HepG2 (cell line): ENCODE results near the gene LRIG1. TPM values are rescaled to one million over a fixed set of nuclear protein-coding genes. Genes with fewer than 3 reads are reported as not detected.

Experiments
- ATF1 ChIP-seq: IDR thresholded peaks from 2 replicates; pipeline ENCODE4 v1.6.1; 2016; ENCODE audit warnings: mild to moderate bottlenecking, control low read depth
- CBFB ChIP-seq: sonication (generic); formaldehyde crosslinking; IDR thresholded peaks from 2 replicates; pipeline ENCODE4 v1.4.0; 2020; ENCODE audit warnings: missing genetic modification reagents
- DPF2 ChIP-seq: sonication (generic); formaldehyde crosslinking; IDR thresholded peaks from 2 replicates; pipeline ENCODE4 v1.4.0; 2020; ENCODE audit warnings: mild to moderate bottlenecking, low read depth, missing genetic modification reagents, borderline replicate concordance
- HOXA5 ChIP-seq: sonication (generic); formaldehyde crosslinking; IDR thresholded peaks from 2 replicates; pipeline ENCODE4 v1.4.0; 2020; ENCODE audit warnings: missing genetic modification reagents
- MBNL3 ChIP-seq: fragments of 250-450 bp; sonication (Bioruptor Pico); conservative IDR thresholded peaks from 2 replicates; pipeline ENCODE4 v1.8.0; 2022; ENCODE audit warnings: mild to moderate bottlenecking, inconsistent platforms
- MLXIP ChIP-seq: sonication (generic); formaldehyde crosslinking; IDR thresholded peaks from 2 replicates; pipeline ENCODE4 v1.9.0; 2021; ENCODE audit warnings: missing genetic modification reagents, borderline replicate concordance
- PTBP1 ChIP-seq: fragments of 200-400 bp; formaldehyde crosslinking; IDR thresholded peaks from 2 replicates; pipeline ENCODE4 v1.6.1; 2018; ENCODE audit warnings: low read length, low read depth; ENCODE audit not compliant: poor library complexity, severe bottlenecking
- TOE1 ChIP-seq: sonication (generic); formaldehyde crosslinking; IDR thresholded peaks from 2 replicates; pipeline ENCODE4 v1.4.0; 2020; ENCODE audit warnings: mild to moderate bottlenecking, missing genetic modification reagents
- YY1 ChIP-seq: IDR thresholded peaks from 2 replicates; pipeline ENCODE4 v1.6.1; 2011; ENCODE audit warnings: low read length, low read depth, moderate library complexity, mild to moderate bottlenecking; ENCODE audit not compliant: insufficient read depth, insufficient replicate concordance
- ZBTB2 ChIP-seq: sonication (generic); formaldehyde crosslinking; IDR thresholded peaks from 2 replicates; pipeline ENCODE4 v1.8.0; 2022; ENCODE audit warnings: low read depth, missing genetic modification reagents
- ZNF143 ChIP-seq: sonication (generic); formaldehyde crosslinking; IDR thresholded peaks from 2 replicates; pipeline ENCODE4 v1.4.0; 2020; ENCODE audit warnings: missing genetic modification reagents
- ZNF230 ChIP-seq: sonication (generic); formaldehyde crosslinking; IDR thresholded peaks from 2 replicates; pipeline ENCODE4 v1.4.0; 2020; ENCODE audit warnings: mild to moderate bottlenecking, missing genetic modification reagents
- ZNF557 ChIP-seq: sonication (generic); formaldehyde crosslinking; IDR thresholded peaks from 2 replicates; pipeline ENCODE4 v1.4.0; 2020; ENCODE audit warnings: missing genetic modification reagents
- ZNF782 ChIP-seq: sonication (generic); formaldehyde crosslinking; IDR thresholded peaks from 2 replicates; pipeline ENCODE4 v1.4.0; 2020; ENCODE audit warnings: missing genetic modification reagents, mild to moderate bottlenecking, borderline replicate concordance
- ZNF792 ChIP-seq: IDR thresholded peaks from 2 replicates; pipeline ENCODE4 v1.6.1; 2016
- ZNF883 ChIP-seq: sonication (generic); formaldehyde crosslinking; IDR thresholded peaks from 2 replicates; pipeline ENCODE4 v1.5.1; 2020; ENCODE audit warnings: mild to moderate bottlenecking, missing genetic modification reagents; ENCODE audit errors: not compliant biosample characterization
- polyA plus RNA-seq, 8 experiments: library from polyadenylated mRNA; depleted of rRNA in 3 of 8; stranded (reverse) in 7 of 8; unstranded in 1 of 8; fragments of >200 nt; fragmentation: Illumina TruSeq in 4 of 8; extraction: Trizol in 4 of 8; gene quantifications; 2 replicates each; pipeline versions ENCODE4 v1.2.1 to v1.2.3, GENCODE V29; 2011 to 2016; ENCODE audit warnings: low read depth in 4 of 8, missing spikeins in 1 of 8, mixed read lengths in 1 of 8; ENCODE audit not compliant: insufficient read depth in 1 of 8
- total RNA-seq, 5 experiments: library from RNA; depleted of rRNA; stranded (reverse); fragments of >200 nt; fragmentation: Illumina TruSeq; extraction: Trizol; gene quantifications; 2 replicates each; pipeline ENCODE4 v1.2.3, GENCODE V29; 2016; ENCODE audit warnings: low read depth in 1 of 5
- TF ChIP-seq, protein P1 (sequence below): sonication (generic); formaldehyde crosslinking; conservative IDR thresholded peaks from 2 replicates; pipeline ENCODE4 v1.8.0; 2022; ENCODE audit warnings: mild to moderate bottlenecking, moderate library complexity, missing genetic modification reagents

LRIG1 gene
- total and polyA plus RNA-seq, 2 of the 13 experiments (the other 11 are each of a cell fraction or from before 2014, with no cell fraction given) = 17.8 to 24.8 TPM

- TF ChIP-seq ZNF883 (CRISPR knock-in tag) (no peak), ZNF557 (CRISPR knock-in tag) (peak; percentile 86; the same call in 1 of the 2 replicates), MBNL3 (no peak), YY1 (peak; percentile 13), ZNF230 (peak; percentile 76), PTBP1 (no peak), DPF2 (CRISPR knock-in tag) (peak; percentile 99), ZNF792 (CRISPR knock-in tag) (peak; percentile 86; the same call in 1 of the 2 replicates), ATF1 (peak; percentile 75; the same call in 1 of the 2 replicates), ZBTB2 (CRISPR knock-in tag) (0 out of 2 replicates have a peak, but pooled peaks have one; percentile 47), ZNF782 (peak; percentile 41; the same call in 1 of the 2 replicates), ZNF143 (CRISPR knock-in tag) (peak; percentile 52), HOXA5 (CRISPR knock-in tag) (peak; percentile 93), MLXIP (CRISPR knock-in tag) (peak; percentile 54; the same call in 1 of the 2 replicates), TOE1 (CRISPR knock-in tag) (0 out of 2 replicates have a peak, but pooled peaks have one; percentile 63), CBFB (CRISPR knock-in tag) (peak; percentile 81)
- TF ChIP-seq, protein P1, sequence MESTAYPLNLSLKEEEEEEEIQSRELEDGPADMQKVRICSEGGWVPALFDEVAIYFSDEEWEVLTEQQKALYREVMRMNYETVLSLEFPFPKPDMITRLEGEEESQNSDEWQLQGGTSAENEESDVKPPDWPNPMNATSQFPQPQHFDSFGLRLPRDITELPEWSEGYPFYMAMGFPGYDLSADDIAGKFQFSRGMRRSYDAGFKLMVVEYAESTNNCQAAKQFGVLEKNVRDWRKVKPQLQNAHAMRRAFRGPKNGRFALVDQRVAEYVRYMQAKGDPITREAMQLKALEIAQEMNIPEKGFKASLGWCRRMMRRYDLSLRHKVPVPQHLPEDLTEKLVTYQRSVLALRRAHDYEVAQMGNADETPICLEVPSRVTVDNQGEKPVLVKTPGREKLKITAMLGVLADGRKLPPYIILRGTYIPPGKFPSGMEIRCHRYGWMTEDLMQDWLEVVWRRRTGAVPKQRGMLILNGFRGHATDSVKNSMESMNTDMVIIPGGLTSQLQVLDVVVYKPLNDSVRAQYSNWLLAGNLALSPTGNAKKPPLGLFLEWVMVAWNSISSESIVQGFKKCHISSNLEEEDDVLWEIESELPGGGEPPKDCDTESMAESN (CRISPR knock-in tag) = peak; percentile 74; the same call in 1 of the 2 replicates
Observed at GRCh38 chr3:66481071-66482017, 19.5 kb downstream of the LRIG1 start (continued).
